OCI-LY7 (cell line): ENCODE results near the gene MMP15.

ENCODE experiments used
- EZH2phosphoT487 ChIP-seq: fragments of 200-600 bp; sonication (generic); IDR thresholded peaks from 2 replicates; pipeline ENCODE4 v1.6.1; 2018; ENCODE audit warnings: low read depth, borderline replicate concordance, mild to moderate bottlenecking, mixed run types, antibody characterized with exemption, low read length, moderate library complexity, mixed read lengths
- TF ChIP-seq, protein P1 (sequence below): fragments of 200-600 bp; sonication (generic); conservative IDR thresholded peaks from 2 replicates; pipeline ENCODE4 v1.5.1; 2014; ENCODE audit warnings: mild to moderate bottlenecking, antibody characterized with exemption, low read length, moderate library complexity, mixed read lengths

DNA sequence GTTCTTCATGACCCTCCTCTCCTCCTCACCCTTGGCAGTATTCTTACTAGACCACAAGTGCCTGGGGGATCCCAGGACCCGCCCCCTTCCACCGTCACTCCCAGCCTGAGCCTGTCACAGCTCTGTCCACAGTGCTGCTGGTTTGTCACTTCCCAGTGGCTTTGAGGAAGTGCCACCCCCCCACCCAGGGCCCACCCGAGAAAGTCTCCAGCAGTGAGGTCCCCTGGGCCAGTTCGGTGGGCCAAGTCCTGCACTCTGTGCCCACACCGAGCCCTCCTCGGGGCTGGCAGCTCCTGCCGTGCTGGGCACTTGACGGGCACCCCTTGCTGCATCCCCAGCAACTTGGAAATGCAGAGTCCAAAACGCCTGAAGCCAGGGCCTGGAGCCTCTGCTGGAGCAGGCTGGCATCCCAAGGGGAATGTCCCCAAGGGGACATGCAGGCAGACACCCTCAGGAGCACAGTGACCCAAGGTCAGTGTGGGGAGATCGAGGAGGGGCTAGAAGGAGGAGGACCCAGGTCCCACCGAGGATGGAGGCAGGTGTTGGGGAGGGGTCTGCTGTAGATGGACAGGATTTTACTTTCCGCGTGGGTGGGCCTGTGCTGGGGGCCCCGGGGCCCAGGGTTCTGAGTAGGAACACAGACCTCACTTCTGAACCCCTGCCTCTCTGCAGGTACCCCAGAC is 15.5 kb downstream of the MMP15 start:
- TF ChIP-seq EZH2phosphoT487 = no peak
- TF ChIP-seq, protein P1, sequence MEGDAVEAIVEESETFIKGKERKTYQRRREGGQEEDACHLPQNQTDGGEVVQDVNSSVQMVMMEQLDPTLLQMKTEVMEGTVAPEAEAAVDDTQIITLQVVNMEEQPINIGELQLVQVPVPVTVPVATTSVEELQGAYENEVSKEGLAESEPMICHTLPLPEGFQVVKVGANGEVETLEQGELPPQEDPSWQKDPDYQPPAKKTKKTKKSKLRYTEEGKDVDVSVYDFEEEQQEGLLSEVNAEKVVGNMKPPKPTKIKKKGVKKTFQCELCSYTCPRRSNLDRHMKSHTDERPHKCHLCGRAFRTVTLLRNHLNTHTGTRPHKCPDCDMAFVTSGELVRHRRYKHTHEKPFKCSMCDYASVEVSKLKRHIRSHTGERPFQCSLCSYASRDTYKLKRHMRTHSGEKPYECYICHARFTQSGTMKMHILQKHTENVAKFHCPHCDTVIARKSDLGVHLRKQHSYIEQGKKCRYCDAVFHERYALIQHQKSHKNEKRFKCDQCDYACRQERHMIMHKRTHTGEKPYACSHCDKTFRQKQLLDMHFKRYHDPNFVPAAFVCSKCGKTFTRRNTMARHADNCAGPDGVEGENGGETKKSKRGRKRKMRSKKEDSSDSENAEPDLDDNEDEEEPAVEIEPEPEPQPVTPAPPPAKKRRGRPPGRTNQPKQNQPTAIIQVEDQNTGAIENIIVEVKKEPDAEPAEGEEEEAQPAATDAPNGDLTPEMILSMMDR = no peak
